H9 (cell line): ENCODE measurements around the gene ORMDL2. TPM values are rescaled to one million over a fixed set of nuclear protein-coding genes. Genes with fewer than 3 reads are reported as not detected.

Source experiments
- DNase-seq: peaks from one replicate; pipeline ENCODE4 v3.0.0-alpha.2; 2017
- H2AFZ ChIP-seq: one replicate; pipeline ENCODE4 v1.6.1; 2013; ENCODE audit warnings: mild to moderate bottlenecking, low read length, control low read depth, moderate library complexity
- H2AK5ac ChIP-seq: 2 replicates; pipeline ENCODE4 v1.6.1; 2013; ENCODE audit warnings: low read length, control low read depth, mixed read lengths; ENCODE audit not compliant: insufficient read length
- H2BK120ac ChIP-seq: one replicate; pipeline ENCODE4 v1.6.1; 2013; ENCODE audit warnings: low read depth, mild to moderate bottlenecking, low read length, control low read depth, inconsistent platforms; ENCODE audit not compliant: poor library complexity, severe bottlenecking
- H2BK12ac ChIP-seq: 2 replicates; pipeline ENCODE4 v1.6.1; 2013; ENCODE audit warnings: low read length, control low read depth, mixed read lengths, low read depth; ENCODE audit not compliant: insufficient read length
- H2BK15ac ChIP-seq: 2 replicates; pipeline ENCODE4 v1.6.1; 2013; ENCODE audit warnings: low read depth, low read length, control low read depth
- H2BK20ac ChIP-seq: one replicate; pipeline ENCODE4 v1.6.1; 2013; ENCODE audit warnings: low read depth, mild to moderate bottlenecking, low read length, control low read depth, inconsistent platforms; ENCODE audit not compliant: poor library complexity, severe bottlenecking
- H2BK5ac ChIP-seq: 2 replicates; pipeline ENCODE4 v1.6.1; 2013; ENCODE audit warnings: low read length, control low read depth, mixed read lengths; ENCODE audit not compliant: insufficient read length
- H3K14ac ChIP-seq: 2 replicates; pipeline ENCODE4 v1.6.1; 2013; ENCODE audit warnings: low read length, control low read depth; ENCODE audit not compliant: insufficient read depth
- H3K18ac ChIP-seq: 2 replicates; pipeline ENCODE4 v1.6.1; 2013; ENCODE audit warnings: low read depth, mild to moderate bottlenecking, mixed read lengths, low read length, control low read depth; ENCODE audit not compliant: insufficient read length
- H3K23ac ChIP-seq: 2 replicates; pipeline ENCODE4 v1.6.1; 2013; ENCODE audit warnings: low read length, control low read depth, mixed read lengths, low read depth; ENCODE audit not compliant: insufficient read length
- H3K23me2 ChIP-seq: 2 replicates; pipeline ENCODE4 v1.6.1; 2013; ENCODE audit warnings: low read depth, mild to moderate bottlenecking, mixed read lengths, low read length, control low read depth; ENCODE audit not compliant: insufficient read length, poor library complexity, severe bottlenecking
- H3K27ac ChIP-seq: 2 replicates; pipeline ENCODE4 v1.5.1; 2013; ENCODE audit warnings: low read length, control low read depth, mixed read lengths, low read depth; ENCODE audit not compliant: insufficient read length
- H3K27me3 ChIP-seq: 2 replicates; pipeline ENCODE4 v1.6.1; 2013; ENCODE audit warnings: low read length, control low read depth, inconsistent platforms; ENCODE audit not compliant: insufficient read depth
- H3K4ac ChIP-seq: 2 replicates; pipeline ENCODE4 v1.6.1; 2013; ENCODE audit warnings: low read depth, mild to moderate bottlenecking, control low read depth, inconsistent platforms, low read length, moderate library complexity
- H3K4me1 ChIP-seq: 2 replicates; pipeline ENCODE4 v1.6.1; 2013; ENCODE audit warnings: low read length, control low read depth, inconsistent platforms; ENCODE audit not compliant: insufficient read depth
- H3K4me2 ChIP-seq: 2 replicates; pipeline ENCODE4 v1.6.1; 2013; ENCODE audit warnings: low read length, control low read depth, mixed read lengths; ENCODE audit not compliant: insufficient read length, insufficient read depth
- H3K56ac ChIP-seq: 2 replicates; pipeline ENCODE4 v1.6.1; 2013; ENCODE audit warnings: low read depth, mild to moderate bottlenecking, mixed read lengths, low read length, control low read depth; ENCODE audit not compliant: insufficient read length
- H3K79me1 ChIP-seq: 2 replicates; pipeline ENCODE4 v1.6.1; 2013; ENCODE audit warnings: low read depth, mild to moderate bottlenecking, moderate library complexity, low read length, control low read depth, inconsistent platforms; ENCODE audit not compliant: insufficient read depth, poor library complexity, severe bottlenecking
- H3K79me2 ChIP-seq: 2 replicates; pipeline ENCODE4 v1.6.1; 2013; ENCODE audit warnings: low read length, control low read depth, inconsistent platforms; ENCODE audit not compliant: insufficient read depth
- H3K9ac ChIP-seq: 2 replicates; pipeline ENCODE4 v1.6.1; 2013; ENCODE audit warnings: low read length, control low read depth, mixed read lengths; ENCODE audit not compliant: insufficient read length; ENCODE audit errors: extremely low read depth
- H3K9me3 ChIP-seq: one replicate; pipeline ENCODE4 v1.6.1; 2013; ENCODE audit warnings: low read depth, low read length, inconsistent platforms; ENCODE audit not compliant: control insufficient read depth
- H3T11ph ChIP-seq: one replicate; pipeline ENCODE4 v1.6.1; 2013; ENCODE audit warnings: mild to moderate bottlenecking, low read length, control low read depth, inconsistent platforms
- H4K20me1 ChIP-seq: one replicate; pipeline ENCODE4 v1.6.1; 2013; ENCODE audit not compliant: control insufficient read depth, insufficient read length, insufficient read depth
- H4K5ac ChIP-seq: 2 replicates; pipeline ENCODE4 v1.6.1; 2013; ENCODE audit warnings: low read depth, mild to moderate bottlenecking, mixed read lengths, low read length, control low read depth; ENCODE audit not compliant: insufficient read length
- H4K8ac ChIP-seq: replicated peaks from 2 replicates; pipeline ENCODE4 v1.6.1; 2013; ENCODE audit warnings: low read length, control low read depth, mixed read lengths, low read depth; ENCODE audit not compliant: insufficient read length
- H4K91ac ChIP-seq: 2 replicates; pipeline ENCODE4 v1.6.1; 2013; ENCODE audit warnings: low read depth, mild to moderate bottlenecking, moderate library complexity, mixed read lengths, low read length, control low read depth; ENCODE audit not compliant: insufficient read length
- H3K27ac Mint-ChIP-seq, 3 experiments: 2 replicates in 2 of 3; 3 replicates in 1 of 3; pipeline ENCODE4 v1.8.0; 2020 to 2021; ENCODE audit warnings: mixed read lengths in 3 of 3, mild to moderate bottlenecking in 1 of 3, moderate library complexity in 1 of 3
- H3K27me3 Mint-ChIP-seq: 2 replicates; pipeline ENCODE4 v1.8.0; 2021; ENCODE audit warnings: low read depth, mild to moderate bottlenecking, moderate library complexity, mixed read lengths
- H3K36me3 Mint-ChIP-seq, 3 experiments: 2 replicates in 2 of 3; 3 replicates in 1 of 3; pipeline ENCODE4 v1.8.0; 2020 to 2021; ENCODE audit warnings: low read depth in 3 of 3, mixed read lengths in 3 of 3; ENCODE audit not compliant: insufficient read depth in 1 of 3
- H3K4me1 Mint-ChIP-seq, 2 experiments: 2 replicates each; pipeline ENCODE4 v1.8.0; 2020; ENCODE audit warnings: mixed read lengths in 2 of 2
- H3K4me3 Mint-ChIP-seq, 2 experiments: 2 replicates in 1 of 2; 3 replicates in 1 of 2; pipeline ENCODE4 v1.8.0; 2020 to 2021; ENCODE audit warnings: mild to moderate bottlenecking in 2 of 2, mixed read lengths in 2 of 2, moderate library complexity in 1 of 2
- H3K9me3 Mint-ChIP-seq, 2 experiments: 2 replicates in 1 of 2; 3 replicates in 1 of 2; pipeline ENCODE4 v1.8.0; 2020; ENCODE audit warnings: mild to moderate bottlenecking in 2 of 2, mixed read lengths in 2 of 2, moderate library complexity in 1 of 2
- CTCF ChIP-seq: fragments of 200-600 bp; sonication (generic); conservative IDR thresholded peaks from 3 replicates; pipeline ENCODE4 v1.8.0; 2021; ENCODE audit warnings: antibody characterized with exemption, mild to moderate bottlenecking
- WGBS: extraction: QIAGEN DNeasy Blood & Tissue Kit; methylation state at CpG from one replicate; pipeline ENCODE4 v1.1.7; 2013; ENCODE audit warnings: missing lambda C conversion rate, low lambda C conversion rate, mixed read lengths; ENCODE audit not compliant: insufficient read length; ENCODE audit errors: extremely low coverage; 5-methylcytosine and 5-hydroxymethylcytosine counted together
- total RNA-seq: library from RNA; stranded (reverse); gene quantifications from 2 replicates; pipeline ENCODE4 v1.2.1, GENCODE V29; 2021

ORMDL2 gene
- total RNA-seq, 1 experiment from 2014 or later = 51.3 TPM

GRCh38 chr12:55788546-55788945 lies 29.3 kb upstream of the ORMDL2 start:
- no peak overlapping the region for H3K27ac ChIP-seq
- no peak overlapping the region for H2BK12ac ChIP-seq
- Mint-ChIP-seq H3K4me3 (no peak overlapping the region), H3K27me3 (no peaks in the 10 kb centered on the region), H3K4me1 (no peaks in the 10 kb centered on the region), H3K27ac (peak overlapping the region in 2 of 3 experiments; percentile 12 to 46; a peak in 2 of 7 replicates), H3K9me3 (no peaks in the 10 kb centered on the region), H3K36me3 (peaks cover 40 to 90% (median 86%) of the 10 kb centered on the region in 3 experiments)
- no CpG with 5 or more reads among the region's 7 CpGs for WGBS
- no peaks in the 10 kb centered on the region for H3K79me1 ChIP-seq
- no peak overlapping the region for H3K18ac ChIP-seq
- no peak for DNase-seq
- H3K4me1 ChIP-seq = no peaks in the 10 kb centered on the region
- H4K91ac ChIP-seq = no peak overlapping the region
- no peaks in the 10 kb centered on the region for H4K20me1 ChIP-seq
- no peak for TF ChIP-seq CTCF
- no peak overlapping the region for H3K56ac ChIP-seq
- no peaks in the 10 kb centered on the region for H3K27me3 ChIP-seq
- H3K23me2 ChIP-seq = no peaks in the 10 kb centered on the region
- H3K9me3 ChIP-seq = no peaks in the 10 kb centered on the region
- no peak overlapping the region for H2BK120ac ChIP-seq
- H3K9ac ChIP-seq = no peak overlapping the region
- no peak overlapping the region for H2BK5ac ChIP-seq
- H3K79me2 ChIP-seq = no peaks in the 10 kb centered on the region
- H3K14ac ChIP-seq = no peak overlapping the region
- H3T11ph ChIP-seq = no peak overlapping the region
- no peak overlapping the region for H2AK5ac ChIP-seq
- no peak overlapping the region for H3K4ac ChIP-seq
- H2BK15ac ChIP-seq = no peak overlapping the region
- H4K8ac ChIP-seq = no peak overlapping the region
- no peak overlapping the region for H3K23ac ChIP-seq
- H2AFZ ChIP-seq = no peak overlapping the region
- H3K4me2 ChIP-seq = no peak overlapping the region
- H4K5ac ChIP-seq = no peak overlapping the region
- H2BK20ac ChIP-seq = no peak overlapping the region
